HCT116 (cell line): ENCODE results near the gene GPD2. TPM values are rescaled to one million over a fixed set of nuclear protein-coding genes. Genes with fewer than 3 reads are reported as not detected.
A peak's percentile ranks its signal among the peaks of the same experiment; 100 is the strongest.

Experiments
- ATAC-seq: fragments of 200-7000 bp; cut with Tn5 transposase; 2 replicates; pipeline ENCODE4 v1.9.1; 2020; ENCODE audit warnings: mild to moderate bottlenecking, moderate library complexity
- BruUV-seq: library from RNA; stranded (reverse); fragments of 400-500 nt; replicated peaks from 2 replicates; lab custom pipeline; 2021; lab: Mats Ljungman, UMichigan
- CTCF ChIA-PET: fragments of 300-600 bp; sonication (Branson Sonifier 250); formaldehyde crosslinking; loops from one replicate; lab custom pipeline; 2021; ENCODE audit warnings: antibody characterized with exemption; lab: Charles Lee
- POLR2A ChIA-PET: fragments of 300-600, 350-600 bp; sonication (Branson Sonifier 250); formaldehyde crosslinking; loops from one replicate; lab custom pipeline; 2021; ENCODE audit warnings: antibody characterized with exemption; lab: Charles Lee
- RAD21 ChIA-PET, 2 experiments: fragments of 300-600 bp; sonication (Branson Sonifier 250); formaldehyde crosslinking; loops; one replicate each; lab custom pipeline; 2023; ENCODE audit warnings: low total read pairs in 2 of 2; ENCODE audit not compliant: uncharacterized antibody in 2 of 2, unreplicated experiment in 2 of 2, low non-redundant PET in 1 of 2; lab: Charles Lee
- DNase-seq: peaks from one replicate; pipeline ENCODE4 v3.0.0-alpha.2; 2010; ENCODE audit warnings: low read depth, low spot score
- H2AFZ ChIP-seq: fragments of 200-600 bp; shearing (Covaris generic), sonication (generic); 2 replicates; pipeline ENCODE4 v1.6.1; 2017; ENCODE audit warnings: low read depth, mixed run types, mixed read lengths, antibody characterized with exemption, low read length; ENCODE audit not compliant: poor library complexity, severe bottlenecking
- H3K27ac ChIP-seq: 2 replicates; pipeline ENCODE4 v1.5.1; 2012; ENCODE audit warnings: low read depth, low read length
- H3K27me3 ChIP-seq: fragments of 200-600 bp; sonication (generic); 2 replicates; pipeline ENCODE4 v1.6.1; 2016; ENCODE audit warnings: mixed run types, low read length, mixed read lengths; ENCODE audit not compliant: insufficient read depth
- H3K36me3 ChIP-seq, 2 experiments: fragments of 200-500 bp in 1 of 2; fragments of 200-600 bp in 1 of 2; sonication (Bioruptor generic) in 1 of 2; sonication (generic) in 1 of 2; 2 replicates each; pipeline versions ENCODE4 v1.5.1 to v1.6.1; 2014 to 2016; ENCODE audit warnings: low read length in 2 of 2, inconsistent platforms in 1 of 2, mixed read lengths in 1 of 2, mixed run types in 1 of 2; ENCODE audit not compliant: insufficient read depth in 2 of 2, control insufficient read depth in 1 of 2
- H3K4me1 ChIP-seq, 2 experiments: fragments of 200-600 bp in 1 of 2; sonication (generic) in 1 of 2; 2 replicates each; pipeline versions ENCODE4 v1.5.1 to v1.6.1; 2012 to 2017; ENCODE audit warnings: low read length in 2 of 2, inconsistent platforms in 1 of 2, mild to moderate bottlenecking in 1 of 2, mixed read lengths in 1 of 2, mixed run types in 1 of 2, moderate library complexity in 1 of 2; ENCODE audit not compliant: insufficient read depth in 2 of 2, control insufficient read depth in 1 of 2
- H3K4me2 ChIP-seq: fragments of 200-600 bp; sonication (generic); 2 replicates; pipeline ENCODE4 v1.6.1; 2017; ENCODE audit warnings: mixed run types, low read length, mixed read lengths
- H3K4me3 ChIP-seq, 2 experiments: fragments of 200-600 bp in 1 of 2; sonication (generic) in 1 of 2; replicated peaks in 1 of 2; 2 replicates each; pipeline ENCODE4 v1.5.1; 2011 to 2016; ENCODE audit warnings: low read length in 2 of 2, control low read depth in 1 of 2, low read depth in 1 of 2, mild to moderate bottlenecking in 1 of 2, mixed read lengths in 1 of 2, mixed run types in 1 of 2
- H3K79me2 ChIP-seq: fragments of 200-600 bp; sonication (generic); 2 replicates; pipeline ENCODE4 v1.6.1; 2017; ENCODE audit warnings: mild to moderate bottlenecking, mixed run types, low read length, moderate library complexity, mixed read lengths; ENCODE audit not compliant: insufficient read depth
- H3K9ac ChIP-seq: fragments of 200-600 bp; sonication (generic); 2 replicates; pipeline ENCODE4 v1.6.1; 2016; ENCODE audit warnings: low read length, mixed read lengths
- H3K9me2 ChIP-seq: fragments of 200-600 bp; sonication (generic), shearing (Covaris generic); 2 replicates; pipeline ENCODE4 v1.6.1; 2017; ENCODE audit warnings: mixed run types, mild to moderate bottlenecking, moderate library complexity; ENCODE audit not compliant: insufficient read depth
- H3K9me3 ChIP-seq, 2 experiments: fragments of 200-500 bp in 1 of 2; fragments of 200-600 bp in 1 of 2; sonication (Bioruptor generic) in 1 of 2; sonication (generic) in 1 of 2; 2 replicates each; pipeline ENCODE4 v1.6.1; 2014 to 2017; ENCODE audit warnings: low read length in 2 of 2, mixed read lengths in 2 of 2, inconsistent platforms in 1 of 2, low read depth in 1 of 2, mild to moderate bottlenecking in 1 of 2, mixed run types in 1 of 2, moderate library complexity in 1 of 2; ENCODE audit not compliant: control insufficient read depth in 1 of 2, insufficient read depth in 1 of 2
- H4K20me1 ChIP-seq: fragments of 200-600 bp; sonication (generic), shearing (Covaris generic); 2 replicates; pipeline ENCODE4 v1.6.1; 2017; ENCODE audit warnings: mixed run types, mild to moderate bottlenecking, moderate library complexity; ENCODE audit not compliant: insufficient read depth
- CBX3 ChIP-seq: IDR thresholded peaks from 2 replicates; pipeline ENCODE4 v1.6.1; 2012; ENCODE audit warnings: low read depth
- CEBPB ChIP-seq: IDR thresholded peaks from 2 replicates; pipeline ENCODE4 v1.6.1; 2012; ENCODE audit warnings: low read depth
- EGR1 ChIP-seq: IDR thresholded peaks from 2 replicates; pipeline ENCODE4 v1.6.1; 2012; ENCODE audit warnings: low read depth
- ELF1 ChIP-seq: IDR thresholded peaks from 2 replicates; pipeline ENCODE4 v1.6.1; 2012; ENCODE audit warnings: low read depth, borderline replicate concordance
- EZH2 ChIP-seq: fragments of 200-600 bp; sonication (generic); IDR thresholded peaks from 2 replicates; pipeline ENCODE4 v1.6.1; 2017; ENCODE audit warnings: antibody characterized with exemption, mixed run types
- POLR2A ChIP-seq: IDR thresholded peaks from 2 replicates; pipeline ENCODE4 v1.7.0; 2011; ENCODE audit warnings: borderline replicate concordance; ENCODE audit not compliant: insufficient read depth, insufficient read length; ENCODE audit errors: extremely low read depth
- POLR2AphosphoS5 ChIP-seq: IDR thresholded peaks from 2 replicates; pipeline ENCODE4 v1.6.1; 2011; ENCODE audit warnings: mild to moderate bottlenecking, low read depth, low read length, moderate library complexity
- RAD21 ChIP-seq: IDR thresholded peaks from 2 replicates; pipeline ENCODE4 v1.6.1; 2012; ENCODE audit warnings: low read depth, mild to moderate bottlenecking
- SIN3A ChIP-seq: IDR thresholded peaks from 2 replicates; pipeline ENCODE4 v1.6.1; 2012; ENCODE audit warnings: low read depth
- SP1 ChIP-seq: IDR thresholded peaks from 2 replicates; pipeline ENCODE4 v1.6.1; 2012; ENCODE audit warnings: low read depth
- SRF ChIP-seq: IDR thresholded peaks from 2 replicates; pipeline ENCODE4 v1.6.1; 2012; ENCODE audit warnings: low read depth
- TCF7L2 ChIP-seq: IDR thresholded peaks from 2 replicates; pipeline ENCODE4 v1.7.0; 2011; ENCODE audit warnings: borderline replicate concordance, inconsistent platforms; ENCODE audit not compliant: insufficient read depth, insufficient read length; ENCODE audit errors: extremely low read depth
- ZFX ChIP-seq: fragments of 450-650 bp; IDR thresholded peaks from 2 replicates; pipeline ENCODE4 v1.6.1; 2017
- ZNF274 ChIP-seq: fragments of 200-500 bp; sonication (Bioruptor generic); IDR thresholded peaks from 2 replicates; pipeline ENCODE4 v1.6.1; 2014; ENCODE audit warnings: mild to moderate bottlenecking, low read depth, low read length, inconsistent platforms
- intact Hi-C: fragments of 100-400 bp; cut with micrococcal nuclease; formaldehyde crosslinking; loops from 2 replicates; pipeline ENCODE4 v1.10.0; 2022
- total RNA-seq: library from RNA; stranded (reverse); gene quantifications from one replicate; pipeline ENCODE4 v1.2.1, GENCODE V29; 2021; ENCODE audit not compliant: unreplicated experiment
- TF ChIP-seq, protein P1 (sequence below): IDR thresholded peaks from 2 replicates; pipeline ENCODE4 v1.6.1; 2012; ENCODE audit warnings: low read depth
- TF ChIP-seq, protein P2 (sequence below), 3 experiments: fragments of 200-600 bp in 1 of 3; sonication (generic) in 1 of 3; IDR thresholded peaks in 2 of 3; conservative IDR thresholded peaks in 1 of 3; 2 replicates each; pipeline ENCODE4 v1.5.1; 2012 to 2017; ENCODE audit warnings: low read depth in 2 of 3, low read length in 2 of 3, antibody characterized with exemption in 1 of 3, borderline replicate concordance in 1 of 3, control low read depth in 1 of 3, mild to moderate bottlenecking in 1 of 3, mixed read lengths in 1 of 3, mixed run types in 1 of 3, moderate library complexity in 1 of 3; ENCODE audit not compliant: insufficient read depth in 1 of 3
- TF ChIP-seq, protein P3 (sequence below): IDR thresholded peaks from 2 replicates; pipeline ENCODE4 v1.6.1; 2011; ENCODE audit warnings: mild to moderate bottlenecking, low read length, moderate library complexity; ENCODE audit not compliant: insufficient replicate concordance; ENCODE audit errors: extremely low read depth
- TF ChIP-seq, protein P4 (sequence below): IDR thresholded peaks from 2 replicates; pipeline ENCODE4 v1.6.1; 2012
- TF ChIP-seq, protein P5 (sequence below): IDR thresholded peaks from 2 replicates; pipeline ENCODE4 v1.6.1; 2012

Gene GPD2
- total RNA-seq, 1 experiment from 2014 or later, result 80.7 TPM

DNA sequence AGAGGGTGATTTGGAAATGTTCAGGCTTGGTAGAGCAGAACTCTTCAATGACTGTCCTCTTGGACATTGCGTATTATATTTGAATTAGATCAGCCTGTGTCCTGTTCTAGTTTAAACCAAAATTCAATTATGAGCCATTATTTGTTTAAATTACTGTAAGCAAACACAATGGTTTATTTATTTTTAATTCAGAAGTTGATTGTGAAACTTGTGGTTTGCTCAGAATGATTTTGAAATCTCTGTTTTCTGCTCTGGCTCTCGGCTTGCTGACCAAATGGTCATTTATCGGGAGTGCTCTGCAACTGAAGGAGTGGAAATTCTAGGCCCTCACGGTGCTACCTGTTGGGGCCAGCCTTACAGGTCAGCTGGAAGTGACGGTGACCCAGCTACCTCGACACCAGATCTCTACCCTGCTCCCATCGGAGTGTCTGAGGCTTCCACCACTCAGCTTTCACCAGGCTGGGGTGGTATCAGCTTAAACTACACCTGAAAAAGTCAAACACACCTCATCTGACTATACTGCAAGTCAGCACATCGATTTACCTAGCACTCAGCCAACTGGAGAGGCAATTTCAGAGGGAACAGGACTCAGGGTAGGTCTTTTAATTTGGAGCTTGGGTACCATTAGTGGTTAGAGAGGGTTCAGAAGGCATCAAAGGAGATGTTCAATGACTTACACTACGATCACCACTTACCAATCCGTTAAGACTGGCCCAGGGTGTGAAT, 36.8 kb upstream of the GPD2 start:
- CTCF ChIA-PET, result interaction anchor here (1.5 kb wide), 1 partner anchor 65 kb away, joined by 5 read pairs; no protein-coding TSS in a partner anchor
- DNase-seq (no peak), ATAC-seq (peak; percentile 35)
- H3K36me3 ChIP-seq, result no peaks in the 10 kb centered on the region
- peak overlapping the region; percentile 37 to 60 for H3K4me3 ChIP-seq
- POLR2A ChIA-PET, result interaction anchor here (2.1 kb wide), 2 partner anchors 58 to 65 kb away, joined by 9 to 15 read pairs; no protein-coding TSS in a partner anchor
- peak overlapping the region; percentile 90 for H3K4me2 ChIP-seq
- RAD21 ChIA-PET, result interaction anchor here (0.9 to 1.6 kb wide), 3 partner anchors 57 to 60 kb away, joined by 3 to 4 read pairs (median 4); no protein-coding TSS in a partner anchor
- H3K9ac ChIP-seq, result peak overlapping the region; percentile 68
- H3K4me1 ChIP-seq, result peaks cover 12 to 54% of the 10 kb centered on the region in 2 experiments
- intact Hi-C loops, result no loop called here
- no peaks in the 10 kb centered on the region for H4K20me1 ChIP-seq
- BruUV-seq, result no TSS peak
- H2AFZ ChIP-seq, result peak overlapping the region; percentile 96
- H3K9me3 ChIP-seq, result no peaks in the 10 kb centered on the region
- H3K79me2 ChIP-seq, result no peaks in the 10 kb centered on the region
- no peaks in the 10 kb centered on the region for H3K27me3 ChIP-seq
- H3K27ac ChIP-seq, result peak overlapping the region; percentile 82
- H3K9me2 ChIP-seq, result 0 out of 2 replicates have a peak, but pooled peaks cover 2% of the 10 kb centered on the region
- TF ChIP-seq CBX3 (peak; percentile 74; the same call in 1 of the 2 replicates), POLR2AphosphoS5 (no peak), RAD21 (0 out of 2 replicates have a peak, but pooled peaks have one; percentile 2), POLR2A (no peak), EZH2 (no peak), SP1 (peak; percentile 51), EGR1 (no peak), ZNF274 (no peak), SRF (no peak), SIN3A (no peak), CEBPB (no peak), ELF1 (no peak), ZFX (no peak), TCF7L2 (peak; percentile 29)
- TF ChIP-seq, protein P1, sequence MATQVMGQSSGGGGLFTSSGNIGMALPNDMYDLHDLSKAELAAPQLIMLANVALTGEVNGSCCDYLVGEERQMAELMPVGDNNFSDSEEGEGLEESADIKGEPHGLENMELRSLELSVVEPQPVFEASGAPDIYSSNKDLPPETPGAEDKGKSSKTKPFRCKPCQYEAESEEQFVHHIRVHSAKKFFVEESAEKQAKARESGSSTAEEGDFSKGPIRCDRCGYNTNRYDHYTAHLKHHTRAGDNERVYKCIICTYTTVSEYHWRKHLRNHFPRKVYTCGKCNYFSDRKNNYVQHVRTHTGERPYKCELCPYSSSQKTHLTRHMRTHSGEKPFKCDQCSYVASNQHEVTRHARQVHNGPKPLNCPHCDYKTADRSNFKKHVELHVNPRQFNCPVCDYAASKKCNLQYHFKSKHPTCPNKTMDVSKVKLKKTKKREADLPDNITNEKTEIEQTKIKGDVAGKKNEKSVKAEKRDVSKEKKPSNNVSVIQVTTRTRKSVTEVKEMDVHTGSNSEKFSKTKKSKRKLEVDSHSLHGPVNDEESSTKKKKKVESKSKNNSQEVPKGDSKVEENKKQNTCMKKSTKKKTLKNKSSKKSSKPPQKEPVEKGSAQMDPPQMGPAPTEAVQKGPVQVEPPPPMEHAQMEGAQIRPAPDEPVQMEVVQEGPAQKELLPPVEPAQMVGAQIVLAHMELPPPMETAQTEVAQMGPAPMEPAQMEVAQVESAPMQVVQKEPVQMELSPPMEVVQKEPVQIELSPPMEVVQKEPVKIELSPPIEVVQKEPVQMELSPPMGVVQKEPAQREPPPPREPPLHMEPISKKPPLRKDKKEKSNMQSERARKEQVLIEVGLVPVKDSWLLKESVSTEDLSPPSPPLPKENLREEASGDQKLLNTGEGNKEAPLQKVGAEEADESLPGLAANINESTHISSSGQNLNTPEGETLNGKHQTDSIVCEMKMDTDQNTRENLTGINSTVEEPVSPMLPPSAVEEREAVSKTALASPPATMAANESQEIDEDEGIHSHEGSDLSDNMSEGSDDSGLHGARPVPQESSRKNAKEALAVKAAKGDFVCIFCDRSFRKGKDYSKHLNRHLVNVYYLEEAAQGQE, result no peak
- TF ChIP-seq, protein P2, sequence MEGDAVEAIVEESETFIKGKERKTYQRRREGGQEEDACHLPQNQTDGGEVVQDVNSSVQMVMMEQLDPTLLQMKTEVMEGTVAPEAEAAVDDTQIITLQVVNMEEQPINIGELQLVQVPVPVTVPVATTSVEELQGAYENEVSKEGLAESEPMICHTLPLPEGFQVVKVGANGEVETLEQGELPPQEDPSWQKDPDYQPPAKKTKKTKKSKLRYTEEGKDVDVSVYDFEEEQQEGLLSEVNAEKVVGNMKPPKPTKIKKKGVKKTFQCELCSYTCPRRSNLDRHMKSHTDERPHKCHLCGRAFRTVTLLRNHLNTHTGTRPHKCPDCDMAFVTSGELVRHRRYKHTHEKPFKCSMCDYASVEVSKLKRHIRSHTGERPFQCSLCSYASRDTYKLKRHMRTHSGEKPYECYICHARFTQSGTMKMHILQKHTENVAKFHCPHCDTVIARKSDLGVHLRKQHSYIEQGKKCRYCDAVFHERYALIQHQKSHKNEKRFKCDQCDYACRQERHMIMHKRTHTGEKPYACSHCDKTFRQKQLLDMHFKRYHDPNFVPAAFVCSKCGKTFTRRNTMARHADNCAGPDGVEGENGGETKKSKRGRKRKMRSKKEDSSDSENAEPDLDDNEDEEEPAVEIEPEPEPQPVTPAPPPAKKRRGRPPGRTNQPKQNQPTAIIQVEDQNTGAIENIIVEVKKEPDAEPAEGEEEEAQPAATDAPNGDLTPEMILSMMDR (IDR thresholded peaks at IDR 0.05 in 2 of 3, conservative IDR thresholded peaks at IDR 0.05 in 1 of 3; ENCODE audit: borderline replicate concordance in 1 of 3, insufficient read depth in 1 of 3, low read depth in 2 of 3, low read length in 2 of 3), result no peak
- TF ChIP-seq, protein P3, sequence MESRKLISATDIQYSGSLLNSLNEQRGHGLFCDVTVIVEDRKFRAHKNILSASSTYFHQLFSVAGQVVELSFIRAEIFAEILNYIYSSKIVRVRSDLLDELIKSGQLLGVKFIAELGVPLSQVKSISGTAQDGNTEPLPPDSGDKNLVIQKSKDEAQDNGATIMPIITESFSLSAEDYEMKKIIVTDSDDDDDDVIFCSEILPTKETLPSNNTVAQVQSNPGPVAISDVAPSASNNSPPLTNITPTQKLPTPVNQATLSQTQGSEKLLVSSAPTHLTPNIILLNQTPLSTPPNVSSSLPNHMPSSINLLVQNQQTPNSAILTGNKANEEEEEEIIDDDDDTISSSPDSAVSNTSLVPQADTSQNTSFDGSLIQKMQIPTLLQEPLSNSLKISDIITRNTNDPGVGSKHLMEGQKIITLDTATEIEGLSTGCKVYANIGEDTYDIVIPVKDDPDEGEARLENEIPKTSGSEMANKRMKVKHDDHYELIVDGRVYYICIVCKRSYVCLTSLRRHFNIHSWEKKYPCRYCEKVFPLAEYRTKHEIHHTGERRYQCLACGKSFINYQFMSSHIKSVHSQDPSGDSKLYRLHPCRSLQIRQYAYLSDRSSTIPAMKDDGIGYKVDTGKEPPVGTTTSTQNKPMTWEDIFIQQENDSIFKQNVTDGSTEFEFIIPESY, result no peak
- TF ChIP-seq, protein P4, sequence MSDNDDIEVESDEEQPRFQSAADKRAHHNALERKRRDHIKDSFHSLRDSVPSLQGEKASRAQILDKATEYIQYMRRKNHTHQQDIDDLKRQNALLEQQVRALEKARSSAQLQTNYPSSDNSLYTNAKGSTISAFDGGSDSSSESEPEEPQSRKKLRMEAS, result no peak
- TF ChIP-seq, protein P5, sequence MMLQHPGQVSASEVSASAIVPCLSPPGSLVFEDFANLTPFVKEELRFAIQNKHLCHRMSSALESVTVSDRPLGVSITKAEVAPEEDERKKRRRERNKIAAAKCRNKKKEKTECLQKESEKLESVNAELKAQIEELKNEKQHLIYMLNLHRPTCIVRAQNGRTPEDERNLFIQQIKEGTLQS, result no peak
